NCI-H345 (cell line): ENCODE measurements around the gene PPM1G.
A peak's percentile ranks its signal among the peaks of the same experiment; 100 is the strongest.

Experiments used
- DNase-seq: peaks from one replicate; lab custom pipeline; 2025; lab: John Stamatoyannopoulos, UW

PPM1G gene

GRCh38 chr2:27412419-27413152 is 3.2 kb upstream of the PPM1G start:
- DNase-seq, result no peak

DNA sequence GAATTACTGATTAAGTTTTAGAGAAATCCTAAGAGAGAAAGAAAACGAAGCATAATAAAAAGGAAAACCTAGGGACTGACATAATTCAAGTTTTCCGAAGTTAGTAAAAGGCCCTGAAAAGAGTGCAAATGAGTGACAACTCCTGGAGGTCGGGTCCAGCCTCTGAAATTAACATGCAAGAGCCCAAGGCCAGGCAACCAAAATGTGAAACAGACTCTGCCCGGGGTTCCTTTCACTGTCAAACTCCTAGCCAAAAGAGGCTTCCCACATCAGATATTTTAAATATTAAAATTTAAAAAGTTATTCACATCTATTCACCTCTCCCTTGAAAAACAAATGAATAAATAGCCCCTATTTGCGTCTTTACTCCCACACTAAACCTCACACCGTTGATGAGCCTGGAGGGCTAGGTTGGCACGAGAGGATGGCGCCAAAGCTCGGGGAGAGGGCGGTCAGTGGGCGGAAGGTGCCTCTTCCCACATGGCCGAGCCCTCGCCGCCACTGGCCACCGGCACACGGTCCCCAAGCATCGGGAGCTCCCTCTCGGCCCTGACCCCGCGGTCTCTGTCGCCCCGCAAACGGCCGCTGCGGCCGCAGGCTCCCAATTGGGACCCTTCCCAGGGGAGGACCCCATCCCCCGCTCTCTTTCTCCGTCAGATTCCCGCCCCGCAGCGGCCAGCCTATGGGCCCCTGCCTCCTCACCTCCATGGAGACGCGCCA is 630 bp downstream of the PPM1G start:
- DNase-seq, result peak; percentile 45

- DNase-seq, result peak; percentile 74
Observed at GRCh38 chr2:27407798-27408491, 1.4 kb downstream of the PPM1G start.

DNA sequence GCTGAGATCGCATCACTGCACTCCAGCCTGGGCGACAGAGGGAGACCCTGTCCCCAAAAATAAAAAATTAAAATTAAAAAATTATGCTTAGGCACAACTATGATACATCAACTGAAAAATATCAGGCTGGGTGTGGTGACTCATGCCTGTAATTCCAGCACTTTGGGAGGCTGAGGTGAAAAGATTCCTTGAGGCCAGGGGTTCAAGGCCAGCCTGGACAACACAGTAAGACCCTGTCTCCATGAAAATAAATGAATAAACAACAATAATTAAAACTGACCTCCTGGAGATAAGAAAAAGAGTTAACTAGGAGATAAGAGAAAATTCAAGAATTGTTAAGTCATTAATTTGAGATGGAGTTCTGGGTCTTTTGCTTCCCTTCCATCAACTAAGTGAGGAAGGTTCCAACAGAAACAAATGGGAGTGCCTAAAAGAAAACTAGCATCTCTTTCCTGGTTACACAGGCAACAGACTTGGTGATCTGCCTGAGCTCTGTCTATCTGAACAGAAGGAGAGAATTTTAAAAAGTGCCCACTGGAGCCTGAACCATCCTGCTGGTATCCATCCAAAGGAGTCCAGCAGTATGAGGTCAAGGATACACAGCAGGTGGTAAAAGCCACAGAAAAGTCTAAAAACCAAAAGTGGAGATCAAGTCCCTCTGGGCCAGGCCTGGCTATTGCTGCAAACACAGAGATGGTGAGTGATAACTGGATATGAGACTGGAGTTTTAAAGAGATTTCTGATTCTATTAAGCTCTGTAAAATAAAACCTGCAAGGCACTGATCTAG is 8.8 kb downstream of the PPM1G start:
- no peak for DNase-seq

DNA sequence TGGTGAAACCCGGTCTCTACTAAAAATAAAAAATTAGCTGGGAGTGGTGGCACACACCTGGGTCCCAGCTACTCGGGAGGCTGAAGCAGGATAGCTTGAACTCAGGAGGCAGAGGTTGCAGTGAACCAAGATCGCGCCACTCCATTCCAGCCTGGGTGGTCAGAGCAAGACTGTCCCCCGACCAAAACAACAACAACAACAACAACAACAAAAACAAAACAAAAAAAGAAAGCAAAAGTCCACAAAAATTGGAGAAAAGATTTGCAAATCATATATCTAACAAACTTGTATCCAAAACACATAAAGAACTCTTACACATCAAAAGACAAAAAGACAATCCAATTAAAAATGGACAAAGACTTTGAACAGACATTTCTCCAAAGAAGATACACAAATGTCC is 10.4 kb downstream of the PPM1G start:
- DNase-seq, result no peak

DNA sequence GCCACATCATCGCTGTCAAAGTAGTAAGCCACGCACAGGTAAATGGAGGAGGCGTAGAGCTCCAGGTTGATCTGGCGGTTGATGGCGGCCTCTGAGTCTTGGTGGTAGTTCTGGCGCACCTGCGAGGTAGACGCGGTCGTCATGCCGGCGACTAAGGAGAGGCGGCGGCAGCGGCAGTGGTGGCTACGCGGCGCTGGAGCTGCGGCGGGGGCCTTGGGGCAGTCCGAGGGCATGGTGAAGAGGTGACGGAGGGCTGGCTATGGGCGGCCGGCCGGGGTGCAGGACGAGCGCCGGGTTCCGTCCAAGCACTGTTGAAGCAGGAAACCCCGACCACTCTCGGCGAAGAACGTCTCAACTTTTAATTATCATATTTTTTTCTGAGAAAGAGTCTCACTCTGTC is 16.2 kb downstream of the PPM1G start:
- DNase-seq, result no peak

DNA sequence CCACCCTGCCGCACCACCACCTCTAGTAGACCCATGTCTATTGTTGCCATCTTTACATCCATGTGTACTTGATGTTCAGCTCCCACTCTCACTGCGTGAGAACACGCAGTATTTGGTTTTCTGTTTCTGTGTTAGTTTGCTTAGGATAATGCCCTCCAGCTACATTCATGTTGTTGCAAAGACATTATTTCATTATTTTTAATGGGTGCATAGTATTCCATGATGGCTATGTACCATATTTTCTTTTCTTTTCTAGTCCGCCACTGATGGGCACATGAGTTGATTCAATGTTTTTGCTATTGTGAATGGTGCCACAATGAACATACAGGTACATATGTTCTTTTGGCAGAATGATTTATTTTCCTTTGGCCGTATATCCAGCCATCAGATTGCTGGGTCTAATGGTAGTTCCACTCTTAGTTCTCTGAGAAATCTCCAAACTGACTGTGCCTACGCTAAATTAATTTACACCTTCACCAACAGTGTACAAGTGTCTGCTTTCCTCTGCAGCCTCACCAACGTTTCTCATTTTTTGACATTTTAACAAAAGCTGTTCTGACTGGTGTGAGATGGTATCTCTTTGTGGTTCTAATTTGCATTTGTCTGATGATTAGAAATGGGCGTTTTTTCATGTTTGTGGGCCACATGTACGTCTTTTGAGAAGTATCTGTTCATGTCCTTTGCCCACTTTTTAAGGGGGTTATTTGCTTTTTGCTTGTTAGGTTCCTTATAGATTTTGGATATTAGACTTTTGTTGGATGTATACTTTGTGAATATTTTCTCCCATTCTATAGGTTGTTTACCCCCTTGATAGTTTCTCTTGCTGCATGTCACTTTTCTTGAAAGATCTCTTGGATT is 18.3 kb downstream of the PPM1G start:
- DNase-seq, result no peak

GRCh38 chr2:27381577-27382181 is 27.7 kb downstream of the PPM1G start:
- DNase-seq, result no peak

- DNase-seq, result peak; percentile 98
Observed at GRCh38 chr2:27380626-27381545, 28.5 kb downstream of the PPM1G start, which contains the start of gene ZNF513. TSS of gene ZNF513 (minus strand) at chr2:27380734. CDS start at chr2:27380526, 208 bp downstream.

DNA sequence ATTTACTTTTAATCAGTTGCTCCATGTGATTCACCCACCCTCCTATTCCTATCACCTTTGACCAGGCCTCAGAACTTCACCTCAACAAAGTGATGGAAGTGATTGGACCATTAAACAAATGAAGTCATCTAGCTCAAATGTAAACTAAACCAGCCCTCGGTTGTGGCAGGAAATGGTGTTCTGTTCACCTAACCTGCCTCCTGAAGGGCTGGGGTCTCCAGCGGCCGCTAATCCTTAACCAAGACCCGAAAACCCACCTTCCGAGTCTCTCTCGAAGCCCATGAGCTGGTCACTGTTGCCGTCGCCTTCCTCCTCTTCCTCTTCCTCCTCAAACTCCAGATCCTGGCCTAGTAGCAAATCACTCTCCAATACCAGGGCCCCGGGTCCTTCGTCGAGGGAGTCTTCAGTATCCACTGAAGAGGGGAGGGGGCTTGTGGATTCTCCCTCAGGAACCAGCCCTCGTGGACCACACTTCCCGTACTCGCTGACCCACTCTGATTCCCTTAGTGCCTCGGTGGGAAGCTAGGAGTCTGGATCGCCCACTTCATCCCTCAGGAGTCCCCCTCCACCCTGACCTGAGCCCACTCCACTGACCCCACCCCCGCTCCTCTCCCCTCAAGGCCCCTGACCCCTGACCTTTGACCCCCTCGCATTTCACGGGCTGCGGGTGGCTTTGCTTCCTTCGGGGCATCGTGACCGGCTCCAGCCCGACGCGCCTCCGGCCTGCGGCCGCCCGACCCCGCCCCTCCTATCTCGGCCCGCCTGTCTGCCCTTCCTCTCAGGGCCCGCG is 29.4 kb downstream of the PPM1G start:
- DNase-seq, result peak; percentile 65

GRCh38 chr2:27379383-27379835 is 30.0 kb downstream of the PPM1G start:
- no peak for DNase-seq

DNA sequence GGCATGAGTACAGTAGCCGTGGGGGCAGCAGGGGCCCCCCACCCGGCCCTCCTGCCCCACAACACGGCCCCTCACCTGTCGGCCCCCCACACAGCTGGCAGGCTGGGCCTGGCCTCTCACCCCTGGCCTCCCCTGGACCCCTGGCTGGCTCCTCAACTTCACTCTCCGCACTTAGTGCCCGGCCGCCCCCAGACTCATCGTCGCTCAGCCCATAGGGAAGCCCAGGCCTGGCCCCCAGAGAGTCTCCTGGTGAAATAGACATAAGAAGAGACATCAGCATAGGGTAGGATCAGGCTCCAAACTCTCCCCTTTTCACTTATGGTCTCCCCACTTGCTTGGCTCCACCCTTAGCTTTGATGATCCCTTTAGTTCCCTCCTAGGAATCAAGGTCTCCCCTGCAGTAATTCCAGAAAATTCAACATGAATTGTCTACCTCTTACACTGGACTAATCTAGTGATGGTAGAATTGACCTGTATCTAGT is 30.5 kb downstream of the PPM1G start:
- no peak for DNase-seq

DNA sequence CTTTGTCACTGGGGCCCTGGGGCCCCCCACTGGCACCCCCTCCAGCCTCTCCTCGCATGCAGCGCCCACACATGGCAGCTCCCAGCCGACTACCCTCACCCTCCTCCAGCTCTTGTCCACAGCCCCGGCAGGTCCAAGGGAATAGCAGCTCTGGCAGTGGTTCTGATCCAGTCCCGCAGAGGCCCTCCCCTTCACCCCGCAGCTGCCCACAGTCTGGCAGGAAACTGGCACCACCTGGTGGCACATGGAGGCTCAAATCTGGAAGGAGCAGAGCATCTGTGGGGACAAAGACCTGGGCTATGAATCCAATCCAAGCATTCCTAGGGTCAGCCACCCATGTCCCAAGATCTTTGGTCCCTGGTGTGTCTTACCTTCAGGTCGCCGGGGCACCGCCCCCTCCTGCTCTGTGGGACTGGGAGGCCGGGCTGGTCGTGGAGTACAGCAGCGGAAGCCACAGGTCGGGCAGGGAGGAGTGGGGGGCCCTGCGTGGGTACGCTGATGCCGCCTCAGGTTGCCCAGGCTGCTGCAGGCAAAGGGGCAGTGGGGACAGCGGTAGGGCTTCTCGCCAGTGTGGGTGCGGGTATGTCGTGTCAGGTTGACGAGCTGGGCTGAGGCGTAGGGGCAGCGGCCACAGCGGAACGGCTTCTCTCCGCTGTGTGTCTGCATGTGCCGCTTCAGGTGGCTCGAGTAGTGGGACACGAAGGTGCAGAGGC is 31.1 kb downstream of the PPM1G start:
- no peak for DNase-seq

DNA sequence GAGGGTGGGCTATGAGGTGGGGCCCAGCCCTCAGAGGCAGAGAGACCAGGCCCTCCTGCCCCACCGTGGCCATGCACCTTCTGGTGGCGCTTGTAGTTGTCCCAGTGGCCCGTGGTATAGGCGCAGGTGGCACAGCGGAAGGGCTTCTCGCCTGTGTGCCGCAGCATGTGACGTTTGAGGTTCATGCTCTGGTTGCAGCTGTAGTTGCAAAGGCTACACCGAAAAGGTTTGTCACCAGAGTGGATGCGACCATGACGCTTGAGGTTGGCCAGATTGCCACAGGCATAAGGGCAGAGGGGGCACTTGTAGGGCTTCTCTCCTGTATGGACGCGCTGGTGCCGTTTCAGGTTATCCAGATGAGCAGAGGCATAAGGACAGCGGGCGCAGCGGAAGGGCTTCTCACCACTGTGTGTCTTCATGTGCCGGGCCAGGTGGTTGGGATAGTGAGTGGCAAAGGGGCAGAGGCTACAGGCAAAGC is 31.7 kb downstream of the PPM1G start:
- no peak for DNase-seq

DNA sequence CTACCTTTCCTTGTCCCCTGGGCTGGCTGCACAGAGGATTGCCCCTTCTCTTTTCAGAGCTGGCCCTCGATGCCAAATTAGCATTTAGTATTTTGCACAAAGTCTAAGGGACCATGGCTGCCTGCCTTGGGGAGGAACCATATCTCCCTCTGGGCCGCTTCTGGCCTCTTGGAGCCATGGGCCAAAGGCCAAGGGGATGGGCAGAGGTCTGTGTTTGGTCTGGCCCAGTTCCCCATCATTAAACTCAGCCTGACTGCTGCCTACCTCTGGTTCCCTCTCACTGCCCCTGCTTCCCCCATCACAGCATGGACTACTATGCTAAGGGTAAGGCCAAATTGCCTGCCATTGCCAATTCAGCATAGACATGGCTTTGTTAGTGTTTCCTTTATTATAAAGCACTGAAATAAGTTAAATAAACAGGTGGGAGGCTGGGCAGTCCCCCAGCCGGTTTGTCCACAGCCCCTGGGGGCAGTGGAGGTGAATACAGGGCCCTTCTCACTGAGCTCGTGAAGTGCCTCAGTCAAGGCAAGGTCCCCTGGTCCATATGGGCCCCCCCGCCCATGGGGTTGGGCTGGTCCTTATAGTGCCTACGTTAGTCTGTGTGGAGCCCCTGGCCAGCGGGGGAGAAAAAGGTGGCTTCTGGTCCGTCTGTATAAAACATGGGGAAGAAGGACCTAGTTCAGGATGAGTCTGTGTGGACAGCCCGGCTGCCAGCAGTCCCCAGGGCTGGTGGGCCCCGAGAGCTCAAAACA is 32.3 kb downstream of the PPM1G start:
- no peak for DNase-seq

- no peak for DNase-seq
Observed at GRCh38 chr2:27376151-27376865, 33.1 kb downstream of the PPM1G start.
